ENCODE data around the gene SH3GL3. TPM values are rescaled to one million over a fixed set of nuclear protein-coding genes. Genes with fewer than 3 reads are reported as not detected.

Gene SH3GL3
- total RNA-seq, 1 donor from 2014 or later = 2.8 TPM

GRCh38 chr15:83431521-83431920 lies 15.6 kb upstream of the SH3GL3 start:
- H3K36me3 Mint-ChIP-seq (ENCODE audit: unreplicated experiment) = no peaks in the 10 kb centered on the region
- H3K4me1 Mint-ChIP-seq (ENCODE audit: low read depth, unreplicated experiment) = no peaks in the 10 kb centered on the region
- H3K9me3 Mint-ChIP-seq (ENCODE audit: unreplicated experiment) = no peaks in the 10 kb centered on the region
- no peaks in the 10 kb centered on the region for H3K27me3 Mint-ChIP-seq (ENCODE audit: unreplicated experiment)
- no peak overlapping the region for H3K27ac Mint-ChIP-seq (ENCODE audit: unreplicated experiment)
- TF ChIP-seq CTCF (IDR thresholded peaks at IDR 0.05; ENCODE audit: partially characterized antibody, unreplicated experiment) = no peak
- no peak for DNase-seq
- H3K4me3 Mint-ChIP-seq (ENCODE audit: unreplicated experiment) = no peak overlapping the region

- no peaks in the 10 kb centered on the region for H3K27me3 Mint-ChIP-seq (ENCODE audit: unreplicated experiment)
- no peak for DNase-seq
- no peaks in the 10 kb centered on the region for H3K36me3 Mint-ChIP-seq (ENCODE audit: unreplicated experiment)
- H3K9me3 Mint-ChIP-seq (ENCODE audit: unreplicated experiment) = no peaks in the 10 kb centered on the region
- H3K4me1 Mint-ChIP-seq (ENCODE audit: low read depth, unreplicated experiment) = no peaks in the 10 kb centered on the region
- no peak for TF ChIP-seq CTCF (IDR thresholded peaks at IDR 0.05; ENCODE audit: partially characterized antibody, unreplicated experiment)
- no peak overlapping the region for H3K27ac Mint-ChIP-seq (ENCODE audit: unreplicated experiment)
- H3K4me3 Mint-ChIP-seq (ENCODE audit: unreplicated experiment) = no peak overlapping the region
These were observed 11.9 kb upstream of the SH3GL3 start for GRCh38 chr15:83435202-83435601.

GRCh38 chr15:83435782-83436181 lies 11.4 kb upstream of the SH3GL3 start:
- Mint-ChIP-seq H3K4me1 (ENCODE audit: low read depth, unreplicated experiment) (no peaks in the 10 kb centered on the region), H3K27me3 (ENCODE audit: unreplicated experiment) (no peaks in the 10 kb centered on the region), H3K9me3 (ENCODE audit: unreplicated experiment) (no peaks in the 10 kb centered on the region), H3K36me3 (ENCODE audit: unreplicated experiment) (no peaks in the 10 kb centered on the region), H3K27ac (ENCODE audit: unreplicated experiment) (no peak overlapping the region), H3K4me3 (ENCODE audit: unreplicated experiment) (no peak overlapping the region)
- no peak for TF ChIP-seq CTCF (IDR thresholded peaks at IDR 0.05; ENCODE audit: partially characterized antibody, unreplicated experiment)
- DNase-seq = no peak

GRCh38 chr15:83436513-83437158 lies 10.5 kb upstream of the SH3GL3 start:
- peak; percentile 30 for DNase-seq
- peak; percentile 60 for TF ChIP-seq CTCF (IDR thresholded peaks at IDR 0.05; ENCODE audit: partially characterized antibody, unreplicated experiment)
- Mint-ChIP-seq H3K27ac (ENCODE audit: unreplicated experiment) (no peak overlapping the region), H3K4me1 (ENCODE audit: low read depth, unreplicated experiment) (no peaks in the 10 kb centered on the region), H3K4me3 (ENCODE audit: unreplicated experiment) (no peak overlapping the region), H3K36me3 (ENCODE audit: unreplicated experiment) (no peaks in the 10 kb centered on the region), H3K9me3 (ENCODE audit: unreplicated experiment) (no peaks in the 10 kb centered on the region), H3K27me3 (ENCODE audit: unreplicated experiment) (no peaks in the 10 kb centered on the region)

- Mint-ChIP-seq H3K4me3 (ENCODE audit: unreplicated experiment) (no peak overlapping the region), H3K27me3 (ENCODE audit: unreplicated experiment) (peaks cover 5% of the 10 kb centered on the region), H3K4me1 (ENCODE audit: low read depth, unreplicated experiment) (peaks cover 1% of the 10 kb centered on the region), H3K27ac (ENCODE audit: unreplicated experiment) (no peak overlapping the region), H3K9me3 (ENCODE audit: unreplicated experiment) (peaks cover 7% of the 10 kb centered on the region), H3K36me3 (ENCODE audit: unreplicated experiment) (no peaks in the 10 kb centered on the region)
- no peak for DNase-seq
- TF ChIP-seq CTCF (IDR thresholded peaks at IDR 0.05; ENCODE audit: partially characterized antibody, unreplicated experiment) = no peak
These were observed 3.9 kb upstream of the SH3GL3 start for GRCh38 chr15:83443076-83443847.

All from glutamatergic neuron (in vitro differentiated cells).